ACC112 (cell line): Measurements from ENCODE around the gene LCOR.

Source experiments
- H2AFZ ChIP-seq: fragments of 200-600 bp; sonication (generic); one replicate; pipeline ENCODE4 v1.6.0; 2017; ENCODE audit warnings: antibody characterized with exemption, low read length; ENCODE audit not compliant: unreplicated experiment
- H3K27ac ChIP-seq: fragments of 200-600 bp; sonication (generic); 2 replicates; pipeline ENCODE4 v1.5.1; 2014; ENCODE audit warnings: low read depth, mild to moderate bottlenecking, antibody characterized with exemption, low read length, moderate library complexity
- H3K27me3 ChIP-seq: fragments of 200-600 bp; sonication (generic); 2 replicates; pipeline ENCODE4 v1.6.1; 2014; ENCODE audit warnings: mild to moderate bottlenecking, antibody characterized with exemption, low read length, moderate library complexity, mixed read lengths; ENCODE audit not compliant: insufficient read depth
- H3K36me3 ChIP-seq: fragments of 200-600 bp; sonication (generic); 2 replicates; pipeline ENCODE4 v1.6.1; 2016; ENCODE audit warnings: mild to moderate bottlenecking, antibody characterized with exemption, low read length, moderate library complexity, mixed read lengths; ENCODE audit not compliant: insufficient read depth
- H3K4me1 ChIP-seq: fragments of 200-600 bp; sonication (generic); one replicate; pipeline ENCODE4 v1.6.1; 2016; ENCODE audit warnings: low read length, mixed read lengths; ENCODE audit not compliant: insufficient read depth, unreplicated experiment, control insufficient read depth
- H3K4me3 ChIP-seq: fragments of 200-600 bp; sonication (generic); 2 replicates; pipeline ENCODE4 v1.5.1; 2014; ENCODE audit warnings: mild to moderate bottlenecking, low read depth, low read length
- H3K79me2 ChIP-seq: fragments of 200-600 bp; sonication (generic); one replicate; pipeline ENCODE4 v1.6.0; 2016; ENCODE audit warnings: low read length; ENCODE audit not compliant: control insufficient read depth, unreplicated experiment, insufficient read depth

The LCOR gene

DNA sequence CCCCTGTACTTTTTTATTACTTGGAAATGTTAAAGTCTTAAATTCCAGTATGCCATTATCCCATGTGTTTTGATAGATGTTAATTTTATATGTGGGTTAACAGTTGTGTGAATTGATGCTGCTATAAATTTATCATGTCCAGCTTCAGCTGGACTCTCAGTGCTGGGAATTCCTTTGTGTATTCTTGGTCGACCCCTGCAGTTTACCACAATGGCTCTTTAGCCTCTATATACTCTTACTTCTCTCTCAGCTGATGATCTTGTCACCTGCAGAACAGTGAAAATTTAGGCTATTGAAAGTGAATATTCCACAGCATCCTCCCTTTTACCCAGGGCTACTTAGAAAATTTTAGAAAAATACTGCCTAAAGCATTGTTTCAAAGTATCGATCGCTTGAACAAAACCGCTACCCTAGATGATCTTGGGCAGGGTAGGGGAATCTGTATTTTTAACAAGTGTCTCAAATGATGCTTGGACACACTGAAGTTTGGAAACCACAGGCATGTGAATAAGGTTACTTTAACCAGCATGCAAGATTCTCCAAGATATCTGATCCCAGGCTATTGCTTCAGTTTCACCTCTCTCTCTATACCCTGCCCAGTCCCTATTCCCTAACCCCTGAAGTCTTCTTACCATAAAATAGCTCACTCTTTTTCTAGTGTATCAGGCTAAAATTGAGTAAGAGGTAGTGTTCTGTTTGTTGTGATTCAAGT lies 25.4 kb downstream of the LCOR start:
- Histone ChIP-seq H2AFZ (no peak overlapping the region), H3K27ac (no peak overlapping the region), H3K4me3 (no peak overlapping the region), H3K27me3 (no peaks in the 10 kb centered on the region), H3K4me1 (peaks cover 6% of the 10 kb centered on the region), H3K36me3 (no peaks in the 10 kb centered on the region; the same call in 1 of the 2 replicates), H3K79me2 (peaks cover 81% of the 10 kb centered on the region)

DNA sequence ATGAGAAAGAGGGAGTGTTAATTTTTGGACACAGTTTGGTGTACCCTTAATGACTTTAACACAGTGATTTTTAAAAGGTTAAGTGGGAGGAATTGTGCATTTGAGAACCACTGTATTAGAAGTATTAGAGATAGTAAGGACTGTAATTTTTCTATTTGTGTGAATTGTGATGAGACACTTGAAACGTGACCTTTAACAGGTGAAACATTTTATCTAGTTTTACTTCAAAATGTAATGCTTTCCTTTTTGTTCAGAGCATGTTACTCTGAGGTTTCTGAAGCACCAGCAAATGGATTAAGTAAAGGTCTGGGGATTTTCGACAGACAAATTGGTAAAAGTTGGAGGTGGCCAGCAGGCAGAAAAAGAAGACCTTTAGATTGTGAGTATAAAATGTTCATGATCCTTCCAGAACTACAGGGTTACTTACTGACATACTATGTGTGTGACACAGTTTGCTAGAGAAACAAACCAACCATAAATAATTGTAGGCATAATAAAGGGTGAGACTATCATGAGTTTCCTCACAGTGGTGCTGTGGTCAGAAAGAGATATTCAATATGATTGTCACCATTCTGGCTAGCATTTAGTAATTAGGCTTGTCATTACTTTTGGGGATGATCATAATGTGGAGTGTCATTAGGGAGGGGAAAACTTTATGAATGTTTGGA lies 26.1 kb downstream of the LCOR start:
- Histone ChIP-seq H3K27ac (no peak overlapping the region), H3K79me2 (peaks cover 75% of the 10 kb centered on the region), H3K4me1 (peaks cover 6% of the 10 kb centered on the region), H2AFZ (no peak overlapping the region), H3K27me3 (no peaks in the 10 kb centered on the region), H3K36me3 (no peaks in the 10 kb centered on the region; the same call in 1 of the 2 replicates), H3K4me3 (no peak overlapping the region)

DNA sequence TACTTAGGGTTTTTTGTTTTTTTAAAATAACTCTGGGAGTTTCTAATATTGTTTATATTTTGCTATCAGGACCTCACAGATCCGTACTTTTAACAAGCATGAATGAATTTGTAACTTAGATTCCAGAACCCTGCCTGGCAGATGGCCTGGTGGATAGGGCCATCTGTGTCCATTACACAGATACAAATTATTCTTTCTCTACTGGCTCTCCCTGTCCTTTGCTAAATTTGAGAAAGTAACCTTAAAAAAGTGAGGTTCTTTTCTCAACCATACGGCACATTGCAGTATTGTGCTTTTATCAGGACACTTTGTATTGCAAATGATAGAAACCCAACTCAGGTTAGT lies 26.6 kb downstream of the LCOR start:
- no peaks in the 10 kb centered on the region; the same call in 1 of the 2 replicates for H3K36me3 ChIP-seq
- no peak overlapping the region for H3K4me3 ChIP-seq
- no peak overlapping the region for H2AFZ ChIP-seq
- peaks cover 74% of the 10 kb centered on the region for H3K79me2 ChIP-seq
- H3K27ac ChIP-seq: no peak overlapping the region
- no peaks in the 10 kb centered on the region for H3K27me3 ChIP-seq
- peaks cover 11% of the 10 kb centered on the region for H3K4me1 ChIP-seq

DNA sequence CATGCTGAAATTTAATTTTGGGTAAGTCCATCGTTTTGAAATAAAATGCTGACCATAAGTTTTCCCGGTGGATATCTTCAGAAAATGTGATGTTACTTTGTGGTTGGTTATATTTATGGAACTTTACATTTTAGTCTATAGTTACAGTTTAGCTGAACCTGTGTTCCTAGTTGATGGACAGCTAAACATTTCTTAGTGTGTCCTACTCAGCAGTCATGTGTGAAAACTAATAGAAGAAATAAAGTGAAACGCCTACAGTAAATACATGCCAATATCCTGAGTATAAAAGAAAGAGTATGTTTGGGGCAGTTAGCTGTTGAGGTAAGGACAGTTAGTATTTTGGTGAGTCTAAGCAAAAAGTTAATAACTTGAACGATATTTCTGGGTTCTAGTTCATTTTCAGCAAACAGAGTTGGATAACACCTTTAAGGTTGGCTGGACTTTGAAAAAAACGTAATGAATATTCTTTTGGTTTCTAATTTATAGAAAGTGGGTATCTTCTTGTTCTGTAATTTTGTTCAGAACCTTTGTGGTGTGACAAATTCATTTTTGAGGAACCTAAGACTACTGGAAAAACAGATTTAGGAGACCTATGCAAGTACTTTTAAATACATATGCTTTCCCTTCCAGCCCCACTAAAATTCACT lies 28.7 kb downstream of the LCOR start:
- Histone ChIP-seq H3K27ac (no peak overlapping the region), H3K4me1 (peaks cover 24% of the 10 kb centered on the region), H3K4me3 (no peak overlapping the region), H3K36me3 (no peaks in the 10 kb centered on the region; the same call in 1 of the 2 replicates), H2AFZ (no peak overlapping the region), H3K79me2 (peaks cover 77% of the 10 kb centered on the region), H3K27me3 (no peaks in the 10 kb centered on the region)

DNA sequence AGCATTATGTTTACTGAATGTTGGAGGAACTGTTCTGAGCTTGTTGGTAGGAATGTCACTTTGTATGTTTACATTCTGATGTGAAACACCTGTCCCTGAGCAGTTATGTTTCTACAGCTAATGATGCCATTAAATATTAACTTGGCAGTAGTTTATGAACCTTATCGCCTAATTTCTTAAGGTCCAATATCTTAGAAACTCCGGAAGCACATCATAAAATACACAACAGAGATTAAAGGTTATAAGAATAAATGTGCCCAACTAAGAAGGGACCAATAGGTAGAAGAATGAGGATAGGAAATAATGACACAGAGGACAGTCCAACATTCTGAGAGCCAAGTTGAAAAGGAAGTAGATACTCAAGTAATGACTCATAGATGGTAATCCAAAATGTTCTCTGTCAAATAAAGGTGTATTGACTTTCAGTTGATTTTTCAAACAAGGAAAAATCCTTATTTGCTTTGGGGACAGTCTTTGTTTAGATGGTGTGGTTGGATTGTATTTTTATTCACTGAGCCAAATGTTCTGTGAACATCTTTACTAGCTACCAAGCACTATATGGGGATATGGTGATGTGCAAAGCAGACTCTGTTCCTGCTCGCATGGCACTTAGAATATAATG lies 31.9 kb downstream of the LCOR start:
- H3K27me3 ChIP-seq: no peaks in the 10 kb centered on the region
- no peak overlapping the region for H2AFZ ChIP-seq
- peaks cover 18% of the 10 kb centered on the region for H3K4me1 ChIP-seq
- peak overlapping the region; percentile 24 for H3K27ac ChIP-seq
- peaks cover 75% of the 10 kb centered on the region for H3K79me2 ChIP-seq
- H3K4me3 ChIP-seq: no peak overlapping the region
- no peaks in the 10 kb centered on the region for H3K36me3 ChIP-seq

DNA sequence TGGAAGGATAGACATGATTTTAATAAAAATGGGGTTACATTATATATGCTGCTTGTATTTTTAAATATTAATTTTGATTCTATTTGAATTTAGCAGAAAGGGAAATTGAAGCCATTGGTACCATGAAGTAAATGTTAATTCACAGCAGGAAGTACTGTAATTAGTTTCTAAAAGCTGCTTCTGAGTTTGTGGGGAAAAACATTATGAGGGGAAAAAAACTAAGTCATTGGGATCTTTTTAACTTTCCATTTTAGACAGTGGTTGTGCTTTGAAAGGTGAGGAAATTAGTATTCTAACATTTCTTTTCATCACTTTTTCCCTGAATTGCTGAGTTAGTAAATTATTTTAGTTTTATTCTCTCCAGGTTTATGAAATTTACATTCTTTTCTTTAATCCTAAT lies 41.0 kb downstream of the LCOR start:
- H3K27me3 ChIP-seq: no peaks in the 10 kb centered on the region
- no peaks in the 10 kb centered on the region for H3K4me1 ChIP-seq
- no peak overlapping the region for H3K27ac ChIP-seq
- no peak overlapping the region for H2AFZ ChIP-seq
- H3K4me3 ChIP-seq: no peak overlapping the region
- H3K36me3 ChIP-seq: no peaks in the 10 kb centered on the region
- peaks cover 77% of the 10 kb centered on the region for H3K79me2 ChIP-seq

DNA sequence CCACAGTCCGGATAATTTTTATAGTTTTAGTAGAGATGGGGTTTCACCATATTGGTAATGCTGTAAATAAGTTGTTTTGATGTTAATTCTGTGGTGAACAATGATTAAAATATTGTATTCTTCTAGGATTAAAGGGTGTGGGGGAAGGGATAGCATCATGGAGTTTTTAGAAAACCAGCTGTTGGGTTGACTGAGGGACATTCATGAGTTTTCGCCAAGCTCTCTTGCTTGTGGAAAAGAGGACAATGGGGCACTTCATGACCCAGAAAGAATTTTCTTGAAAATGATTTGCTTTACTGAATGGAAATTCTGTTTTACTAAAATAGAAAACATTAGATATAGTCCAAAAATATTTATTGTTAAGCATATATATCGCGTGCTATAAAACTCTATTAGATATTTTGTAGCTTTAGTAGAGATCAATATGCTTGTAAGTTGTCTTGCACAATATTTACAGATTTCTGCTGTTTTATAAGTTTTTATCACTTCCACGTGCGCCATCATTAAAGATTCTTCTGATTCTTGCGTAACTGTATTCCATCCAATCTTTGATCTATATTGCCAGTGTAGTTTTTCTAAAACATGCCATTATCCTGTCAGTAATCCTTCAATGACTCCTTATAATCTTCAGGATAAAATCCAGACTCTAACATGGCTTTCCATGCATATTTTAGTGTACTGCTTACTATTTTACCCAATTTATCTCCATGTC lies 41.8 kb downstream of the LCOR start:
- Histone ChIP-seq H3K4me3 (no peak overlapping the region), H3K27ac (no peak overlapping the region), H3K79me2 (peaks cover 79% of the 10 kb centered on the region), H2AFZ (no peak overlapping the region), H3K36me3 (no peaks in the 10 kb centered on the region), H3K27me3 (no peaks in the 10 kb centered on the region), H3K4me1 (no peaks in the 10 kb centered on the region)

DNA sequence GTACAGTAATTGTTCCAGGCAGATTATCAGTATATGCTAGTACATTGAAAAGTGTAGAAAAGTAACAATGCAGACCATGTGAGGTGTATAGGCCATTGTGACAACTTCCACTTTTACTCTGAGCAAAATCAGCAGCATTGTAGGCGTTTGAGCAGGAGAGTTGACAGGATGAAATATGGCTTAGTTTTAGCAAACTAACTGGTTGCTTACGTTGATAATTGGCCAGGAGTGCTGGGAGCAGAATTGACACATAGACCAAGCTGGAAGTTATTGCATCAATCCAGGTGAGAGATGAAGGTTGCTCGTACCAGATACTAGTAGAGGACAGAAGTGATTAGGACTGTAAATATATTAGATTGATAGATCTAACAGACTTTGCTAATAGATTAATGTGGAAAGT lies 46.0 kb downstream of the LCOR start:
- Histone ChIP-seq H3K4me1 (peaks cover 6% of the 10 kb centered on the region), H2AFZ (no peak overlapping the region), H3K36me3 (no peaks in the 10 kb centered on the region), H3K4me3 (no peak overlapping the region), H3K27me3 (no peaks in the 10 kb centered on the region), H3K27ac (no peak overlapping the region), H3K79me2 (peaks cover 77% of the 10 kb centered on the region)

DNA sequence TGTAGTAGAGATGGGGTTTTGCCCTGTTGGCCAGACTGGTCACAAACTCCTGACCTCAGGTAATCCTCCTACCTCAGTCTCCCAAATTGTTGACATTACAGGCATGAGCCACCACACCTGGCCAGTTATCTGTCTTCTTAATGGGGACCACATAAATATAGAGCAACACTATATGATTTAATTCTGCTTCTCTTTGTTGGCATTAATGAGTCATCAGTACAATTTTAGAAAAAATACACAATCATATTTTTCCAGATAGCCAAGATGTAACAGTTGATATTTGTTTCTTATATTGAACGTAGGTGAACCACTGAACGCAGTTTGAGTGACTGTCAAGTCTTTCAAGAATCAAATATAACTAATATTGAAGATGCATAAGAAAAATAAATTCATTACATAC lies 48.5 kb downstream of the LCOR start:
- H2AFZ ChIP-seq: no peak overlapping the region
- no peaks in the 10 kb centered on the region for H3K36me3 ChIP-seq
- peaks cover 6% of the 10 kb centered on the region for H3K4me1 ChIP-seq
- no peaks in the 10 kb centered on the region for H3K27me3 ChIP-seq
- no peak overlapping the region for H3K27ac ChIP-seq
- H3K79me2 ChIP-seq: peaks cover 82% of the 10 kb centered on the region
- H3K4me3 ChIP-seq: no peak overlapping the region

DNA sequence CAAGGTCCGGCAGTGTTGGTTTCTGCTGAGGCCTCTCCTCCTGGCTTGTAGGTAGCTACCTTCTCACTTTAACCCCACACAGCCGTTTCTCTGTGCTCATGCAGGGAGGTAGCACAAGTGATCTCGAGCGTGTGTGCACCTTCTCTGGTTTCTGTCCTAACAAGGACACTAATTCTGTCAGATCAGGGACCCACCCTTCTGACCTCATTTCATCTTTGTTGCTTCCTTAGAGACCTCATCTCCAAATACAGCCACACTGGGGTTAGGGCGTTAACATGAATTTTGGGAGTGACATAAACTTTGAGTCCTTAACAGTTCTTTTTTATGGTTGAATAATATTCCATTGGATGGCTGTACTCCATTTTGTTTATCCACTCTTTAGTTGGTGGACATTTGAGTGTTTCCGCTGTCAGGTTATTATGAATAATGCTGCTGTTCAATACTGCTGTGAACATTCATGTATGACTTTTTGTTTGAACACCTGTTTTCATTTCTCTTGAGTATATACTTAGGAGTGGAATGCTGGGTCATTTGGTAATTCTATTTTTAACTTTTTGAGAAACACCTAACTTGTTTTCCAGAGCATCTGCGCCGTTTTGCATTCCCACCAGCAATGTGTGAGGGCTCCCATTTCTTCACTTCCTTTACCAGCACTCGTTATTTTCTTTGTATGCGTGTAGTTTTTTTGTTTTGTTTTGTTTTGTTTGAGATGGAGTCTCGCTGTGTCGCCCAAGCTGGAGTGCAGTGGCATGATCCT lies 57.5 kb downstream of the LCOR start:
- Histone ChIP-seq H3K27ac (no peak overlapping the region), H3K79me2 (peaks cover 82% of the 10 kb centered on the region), H3K4me1 (no peaks in the 10 kb centered on the region), H2AFZ (no peak overlapping the region), H3K27me3 (no peaks in the 10 kb centered on the region), H3K36me3 (peaks cover 43% of the 10 kb centered on the region), H3K4me3 (no peak overlapping the region)
